DND-41 (cell line): Measurements from ENCODE around the gene C3orf20.

Experiments
- ATAC-seq: fragments of 200-7000 bp; cut with Tn5 transposase; 3 replicates; pipeline ENCODE4 v1.9.1; 2021; ENCODE audit warnings: low read depth; ENCODE audit not compliant: insufficient read depth
- DNase-seq: peaks from one replicate; pipeline ENCODE4 v3.0.0-alpha.2; 2020
- H2AFZ ChIP-seq: 2 replicates; pipeline ENCODE4 v1.6.0; 2012; ENCODE audit warnings: low read depth, low read length
- H3K27ac ChIP-seq: 2 replicates; pipeline ENCODE4 v1.5.1; 2012; ENCODE audit warnings: low read length, inconsistent platforms
- H3K27me3 ChIP-seq: fragments of 200-600 bp; sonication (generic); 2 replicates; pipeline ENCODE4 v1.6.0; 2012; ENCODE audit warnings: low read length, mild to moderate bottlenecking, inconsistent platforms; ENCODE audit not compliant: insufficient read depth, poor library complexity
- H3K36me3 ChIP-seq: 2 replicates; pipeline ENCODE4 v1.5.1; 2012; ENCODE audit warnings: low read length, inconsistent platforms; ENCODE audit not compliant: insufficient read depth
- H3K4me1 ChIP-seq: 2 replicates; pipeline ENCODE4 v1.5.1; 2012; ENCODE audit warnings: mild to moderate bottlenecking, low read length; ENCODE audit not compliant: insufficient read depth
- H3K4me2 ChIP-seq: 2 replicates; pipeline ENCODE4 v1.6.0; 2012; ENCODE audit warnings: mild to moderate bottlenecking, moderate library complexity, low read length, inconsistent platforms; ENCODE audit not compliant: insufficient read depth
- H3K4me3 ChIP-seq, 2 experiments: fragments of 200-600 bp in 1 of 2; shearing (Covaris generic) in 1 of 2; 2 replicates each; pipeline ENCODE4 v1.5.1; 2012 to 2016; ENCODE audit warnings: inconsistent platforms in 2 of 2, low read length in 2 of 2, mild to moderate bottlenecking in 2 of 2, low read depth in 1 of 2, moderate library complexity in 1 of 2
- H3K79me2 ChIP-seq: 2 replicates; pipeline ENCODE4 v1.6.0; 2012; ENCODE audit warnings: low read length, inconsistent platforms; ENCODE audit not compliant: insufficient read depth
- H3K9ac ChIP-seq: 2 replicates; pipeline ENCODE4 v1.6.0; 2012; ENCODE audit warnings: low read depth, mild to moderate bottlenecking, inconsistent platforms, low read length, moderate library complexity
- H3K9me3 ChIP-seq: 2 replicates; pipeline ENCODE4 v1.5.1; 2012; ENCODE audit warnings: low read length, moderate library complexity, mild to moderate bottlenecking, inconsistent platforms; ENCODE audit not compliant: insufficient read depth, severe bottlenecking
- H4K20me1 ChIP-seq: 2 replicates; pipeline ENCODE4 v1.6.0; 2012; ENCODE audit warnings: low read length; ENCODE audit not compliant: insufficient read depth
- EZH2 ChIP-seq: IDR thresholded peaks from 3 replicates; pipeline ENCODE4 v1.6.1; 2012; ENCODE audit warnings: borderline replicate concordance, low read depth, mild to moderate bottlenecking, moderate library complexity, low read length, inconsistent platforms; ENCODE audit not compliant: severe bottlenecking
- TF ChIP-seq, protein P1 (sequence below): IDR thresholded peaks from 2 replicates; pipeline ENCODE4 v1.5.1; 2012; ENCODE audit warnings: borderline replicate concordance, low read length, moderate library complexity, mild to moderate bottlenecking; ENCODE audit not compliant: poor library complexity, severe bottlenecking; ENCODE audit errors: extremely low read depth

C3orf20 gene

DNA sequence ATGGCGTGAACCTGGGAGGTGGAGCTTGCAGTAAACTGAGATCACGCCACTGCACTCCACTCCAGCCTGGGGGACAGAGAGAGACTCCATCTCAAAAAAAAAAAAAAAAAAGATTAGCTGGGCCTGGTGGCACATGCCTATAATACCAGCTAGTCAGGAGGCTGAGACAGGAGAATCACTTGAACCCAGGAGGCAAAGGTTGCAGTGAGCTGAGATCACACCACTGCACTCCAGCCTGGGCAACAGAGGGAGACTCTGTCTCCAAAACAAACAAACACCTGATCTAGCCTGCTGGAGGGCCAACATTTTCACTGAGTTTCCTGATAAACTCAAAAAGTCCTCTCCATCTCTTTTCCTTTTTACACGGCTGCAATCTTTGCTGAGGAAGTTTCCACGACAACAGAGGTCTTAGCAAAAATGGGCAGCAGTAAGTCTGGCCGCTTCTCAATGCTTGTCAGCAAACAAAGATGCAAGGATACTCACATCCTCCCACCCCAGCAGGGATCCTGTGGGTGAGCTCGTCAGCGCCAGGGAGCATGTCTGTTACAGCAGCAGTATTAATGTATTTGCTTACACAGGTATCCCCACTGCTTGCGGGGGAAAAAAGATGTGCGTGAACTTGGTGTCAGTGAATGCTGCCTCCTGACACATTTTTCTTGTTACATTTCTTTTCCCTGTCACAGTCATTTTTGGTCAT is 44.4 kb upstream of the C3orf20 start:
- DNase-seq = no peak

DNA sequence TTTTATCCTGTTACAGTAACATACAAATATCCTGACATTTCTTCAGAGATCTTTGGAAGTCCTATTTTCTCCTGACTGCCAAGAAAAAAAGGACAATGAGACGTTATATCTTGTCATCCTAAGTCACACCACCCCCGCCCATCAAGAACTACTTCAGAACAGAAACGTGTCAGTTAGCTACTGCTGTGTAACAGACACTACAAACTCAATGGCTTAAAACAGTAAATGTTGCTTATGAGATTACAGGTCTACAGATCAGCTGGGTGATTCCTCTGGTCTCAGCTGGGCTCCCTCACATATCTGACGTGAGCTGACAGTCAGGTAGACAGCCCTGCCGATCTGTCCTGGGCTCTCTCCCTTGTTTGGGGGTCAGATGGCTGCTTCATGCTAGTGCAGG is 43.8 kb upstream of the C3orf20 start:
- Histone ChIP-seq H3K4me2 (no peak overlapping the region), H3K4me3 (no peak overlapping the region), H3K9me3 (no peaks in the 10 kb centered on the region), H3K9ac (no peak overlapping the region), H3K4me1 (no peaks in the 10 kb centered on the region), H3K27ac (no peak overlapping the region), H4K20me1 (no peaks in the 10 kb centered on the region), H3K79me2 (no peaks in the 10 kb centered on the region), H3K27me3 (peaks cover 22% of the 10 kb centered on the region), H3K36me3 (no peaks in the 10 kb centered on the region), H2AFZ (no peak overlapping the region)
- ATAC-seq (no peak), DNase-seq (no peak)
- TF ChIP-seq EZH2 = no peak
- TF ChIP-seq, protein P1, sequence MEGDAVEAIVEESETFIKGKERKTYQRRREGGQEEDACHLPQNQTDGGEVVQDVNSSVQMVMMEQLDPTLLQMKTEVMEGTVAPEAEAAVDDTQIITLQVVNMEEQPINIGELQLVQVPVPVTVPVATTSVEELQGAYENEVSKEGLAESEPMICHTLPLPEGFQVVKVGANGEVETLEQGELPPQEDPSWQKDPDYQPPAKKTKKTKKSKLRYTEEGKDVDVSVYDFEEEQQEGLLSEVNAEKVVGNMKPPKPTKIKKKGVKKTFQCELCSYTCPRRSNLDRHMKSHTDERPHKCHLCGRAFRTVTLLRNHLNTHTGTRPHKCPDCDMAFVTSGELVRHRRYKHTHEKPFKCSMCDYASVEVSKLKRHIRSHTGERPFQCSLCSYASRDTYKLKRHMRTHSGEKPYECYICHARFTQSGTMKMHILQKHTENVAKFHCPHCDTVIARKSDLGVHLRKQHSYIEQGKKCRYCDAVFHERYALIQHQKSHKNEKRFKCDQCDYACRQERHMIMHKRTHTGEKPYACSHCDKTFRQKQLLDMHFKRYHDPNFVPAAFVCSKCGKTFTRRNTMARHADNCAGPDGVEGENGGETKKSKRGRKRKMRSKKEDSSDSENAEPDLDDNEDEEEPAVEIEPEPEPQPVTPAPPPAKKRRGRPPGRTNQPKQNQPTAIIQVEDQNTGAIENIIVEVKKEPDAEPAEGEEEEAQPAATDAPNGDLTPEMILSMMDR = no peak

More for the DNA sequence above, 44.4 kb upstream of the C3orf20 start:
- no peak for ATAC-seq
- Histone ChIP-seq H3K27me3 (peaks cover 18% of the 10 kb centered on the region), H3K9me3 (no peaks in the 10 kb centered on the region), H3K4me2 (no peak overlapping the region), H3K9ac (no peak overlapping the region), H3K4me1 (no peaks in the 10 kb centered on the region), H3K79me2 (no peaks in the 10 kb centered on the region), H3K36me3 (no peaks in the 10 kb centered on the region), H4K20me1 (no peaks in the 10 kb centered on the region), H3K4me3 (no peak overlapping the region), H2AFZ (no peak overlapping the region), H3K27ac (no peak overlapping the region)
- TF ChIP-seq, protein P1 = no peak
- no peak for TF ChIP-seq EZH2

DNA sequence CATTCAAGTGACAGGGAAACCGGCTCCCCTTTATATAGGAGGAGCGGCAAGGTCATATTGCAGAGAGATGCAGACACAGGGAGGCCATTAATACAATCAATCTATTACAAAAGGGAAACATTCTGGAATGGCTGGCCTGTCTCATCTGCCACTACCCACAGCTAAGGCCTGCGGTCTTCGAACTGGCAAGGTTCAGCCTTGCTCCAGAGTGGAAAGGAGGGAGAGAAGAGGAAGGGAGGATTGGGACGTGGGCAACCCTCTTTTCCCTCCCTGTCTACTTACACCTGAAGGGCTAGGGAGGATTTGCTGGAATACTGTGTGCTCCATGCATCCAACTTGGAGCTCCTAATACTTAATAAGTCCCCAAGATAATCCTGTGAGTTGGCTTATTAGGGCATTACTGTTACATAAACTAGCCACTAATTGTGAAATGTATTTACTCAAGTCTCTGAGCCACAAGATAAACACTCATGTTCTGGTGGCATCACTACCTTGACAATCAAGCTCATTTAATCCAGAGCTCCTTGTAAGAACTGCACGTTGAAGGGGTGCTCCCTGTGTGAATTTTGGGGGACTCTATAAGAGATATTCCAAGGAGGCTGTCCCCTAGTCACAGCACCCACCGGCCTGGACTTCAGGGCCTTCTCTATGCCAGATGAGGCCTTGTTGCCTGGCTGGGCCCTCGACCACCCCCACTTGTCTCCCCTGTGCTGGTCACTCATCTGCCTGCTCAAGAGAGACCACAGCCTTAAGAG is 43.1 kb upstream of the C3orf20 start:
- Histone ChIP-seq H4K20me1 (no peaks in the 10 kb centered on the region), H3K4me1 (no peaks in the 10 kb centered on the region), H3K9ac (no peak overlapping the region), H2AFZ (no peak overlapping the region), H3K27me3 (peaks cover 22% of the 10 kb centered on the region), H3K27ac (no peak overlapping the region), H3K4me3 (no peak overlapping the region), H3K36me3 (no peaks in the 10 kb centered on the region), H3K9me3 (no peaks in the 10 kb centered on the region), H3K4me2 (no peak overlapping the region), H3K79me2 (no peaks in the 10 kb centered on the region)
- ATAC-seq (no peak), DNase-seq (no peak)
- TF ChIP-seq, protein P1 = no peak
- no peak for TF ChIP-seq EZH2
